Mesothelial cell of epicardium (in vitro differentiated cells): Measurements from ENCODE around the gene STK10. TPM values are rescaled to one million over a fixed set of nuclear protein-coding genes. Genes with fewer than 3 reads are reported as not detected.
A peak's percentile ranks its signal among the peaks of the same experiment; 100 is the strongest.

Source experiments
- DNase-seq, 2 experiments: peaks; one replicate each; pipeline ENCODE4 v3.0.0; 2021; ENCODE audit warnings: low spot score in 2 of 2; ENCODE audit not compliant: unreplicated experiment in 2 of 2
- H3K27ac Mint-ChIP-seq: 2 replicates; pipeline ENCODE4 v1.8.0; 2021; ENCODE audit warnings: mixed read lengths
- H3K27me3 Mint-ChIP-seq: 2 replicates; pipeline ENCODE4 v1.8.0; 2021; ENCODE audit warnings: low read depth, mixed read lengths
- H3K36me3 Mint-ChIP-seq: 2 replicates; pipeline ENCODE4 v1.8.0; 2021; ENCODE audit warnings: mixed read lengths
- H3K4me1 Mint-ChIP-seq: 2 replicates; pipeline ENCODE4 v1.8.0; 2021; ENCODE audit warnings: mixed read lengths
- H3K4me3 Mint-ChIP-seq: 2 replicates; pipeline ENCODE4 v1.8.0; 2021; ENCODE audit warnings: mild to moderate bottlenecking, moderate library complexity, mixed read lengths
- H3K9me3 Mint-ChIP-seq: 2 replicates; pipeline ENCODE4 v1.8.0; 2021; ENCODE audit warnings: mixed read lengths
- CTCF ChIP-seq: fragments of 200-600 bp; sonication (generic); IDR thresholded peaks from one replicate; pipeline ENCODE4 v1.5.0; 2021; ENCODE audit warnings: antibody characterized with exemption; ENCODE audit not compliant: unreplicated experiment
- total RNA-seq: library from RNA; stranded (reverse); gene quantifications from 3 replicates; pipeline ENCODE4 v1.2.1, GENCODE V29; 2021

The STK10 gene
- total RNA-seq, 1 donor from 2014 or later = 15.5 TPM

GRCh38 chr5:172102913-172103626 lies 85.0 kb downstream of the STK10 start:
- Mint-ChIP-seq H3K36me3 (no peaks in the 10 kb centered on the region), H3K27ac (peak overlapping the region; percentile 95), H3K27me3 (no peaks in the 10 kb centered on the region), H3K4me1 (peaks cover 36% of the 10 kb centered on the region), H3K4me3 (peak overlapping the region; percentile 13), H3K9me3 (no peaks in the 10 kb centered on the region)
- DNase-seq = no peak
- TF ChIP-seq CTCF = no peak

- Mint-ChIP-seq H3K27me3 (no peaks in the 10 kb centered on the region), H3K4me1 (peaks cover 33% of the 10 kb centered on the region), H3K27ac (peak overlapping the region; percentile 89), H3K9me3 (no peaks in the 10 kb centered on the region), H3K4me3 (no peak overlapping the region), H3K36me3 (no peaks in the 10 kb centered on the region)
- no peak for TF ChIP-seq CTCF
- no peak for DNase-seq
Observed at GRCh38 chr5:172102218-172102870, 85.7 kb downstream of the STK10 start.

GRCh38 chr5:172101547-172102217 lies 86.3 kb downstream of the STK10 start:
- Mint-ChIP-seq H3K9me3 (no peaks in the 10 kb centered on the region), H3K27me3 (no peaks in the 10 kb centered on the region), H3K4me1 (peaks cover 28% of the 10 kb centered on the region), H3K27ac (peak overlapping the region; percentile 89), H3K4me3 (no peak overlapping the region), H3K36me3 (no peaks in the 10 kb centered on the region)
- TF ChIP-seq CTCF = no peak
- no peak for DNase-seq

- Mint-ChIP-seq H3K27me3 (no peaks in the 10 kb centered on the region), H3K4me1 (peaks cover 25% of the 10 kb centered on the region), H3K27ac (no peak overlapping the region), H3K36me3 (no peaks in the 10 kb centered on the region), H3K4me3 (no peak overlapping the region), H3K9me3 (no peaks in the 10 kb centered on the region)
- TF ChIP-seq CTCF = no peak
- DNase-seq = no peak
Observed at GRCh38 chr5:172098883-172099282, 89.1 kb downstream of the STK10 start.

GRCh38 chr5:172098046-172098445 lies 90.0 kb downstream of the STK10 start:
- Mint-ChIP-seq H3K27ac (no peak overlapping the region), H3K9me3 (no peaks in the 10 kb centered on the region), H3K4me1 (peaks cover 16% of the 10 kb centered on the region), H3K4me3 (no peak overlapping the region), H3K27me3 (no peaks in the 10 kb centered on the region), H3K36me3 (no peaks in the 10 kb centered on the region)
- no peak for DNase-seq
- TF ChIP-seq CTCF = no peak
